HG03108 (cell line): ENCODE results near the gene SNHG17.
A peak's percentile ranks its signal among the peaks of the same experiment; 100 is the strongest.
"Not testable (repeated sequence)": the region's sequence is repeated elsewhere in the genome, so short reads cannot be mapped to it uniquely, and the experiment has no call there.

Source experiments
- ATAC-seq: cut with Tn5 transposase; IDR thresholded peaks from one replicate; pipeline ENCODE4 v1.9.1; 2021; ENCODE audit warnings: moderate library complexity; ENCODE audit not compliant: unreplicated experiment

SNHG17 gene

GRCh38 chr20:38447931-38448675 is 13.0 kb upstream of the SNHG17 start:
- no peak for ATAC-seq

GRCh38 chr20:38447251-38447661 is 12.1 kb upstream of the SNHG17 start:
- no peak for ATAC-seq

DNA sequence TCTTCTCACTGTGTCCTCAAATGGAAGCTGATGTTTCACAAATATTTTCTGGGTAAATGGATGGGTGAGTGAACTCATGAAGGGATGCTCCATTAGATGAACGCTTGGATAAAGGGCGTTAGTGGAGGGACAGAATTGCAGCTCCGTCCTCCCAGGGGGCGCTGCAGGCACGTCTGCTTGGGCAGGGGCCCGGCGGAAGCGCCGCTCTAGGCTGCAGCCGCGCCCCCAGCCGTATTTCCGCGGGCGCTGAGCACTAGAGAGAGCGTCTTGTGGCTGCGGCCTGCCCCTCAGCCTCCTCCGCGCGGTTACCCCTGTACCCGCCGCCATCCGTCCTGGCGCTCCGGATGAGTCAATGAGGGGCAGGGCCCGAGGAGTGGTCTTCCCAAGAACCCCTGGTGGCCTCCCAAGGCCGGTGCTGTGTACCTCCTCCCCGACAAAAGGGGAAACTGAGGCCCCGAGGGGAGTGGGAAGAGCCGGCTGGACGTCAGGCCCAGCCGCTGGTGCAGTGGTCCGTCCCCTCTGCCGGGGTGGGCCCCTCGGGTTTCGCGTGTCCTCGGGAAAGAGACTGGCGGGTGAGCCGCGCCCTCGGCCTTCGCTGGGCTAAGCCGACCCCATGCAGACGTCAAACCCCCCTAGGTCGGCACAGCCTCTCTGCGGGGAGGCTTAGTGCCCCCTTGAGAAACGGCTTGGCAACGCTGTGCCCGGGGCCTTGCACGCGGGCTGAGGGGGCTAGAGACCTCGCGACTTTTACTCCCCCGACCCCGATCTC is 11.5 kb upstream of the SNHG17 start:
- peak; percentile 69 for ATAC-seq

- no peak for ATAC-seq
These were observed 10.8 kb upstream of the SNHG17 start for GRCh38 chr20:38445901-38446425.

- ATAC-seq = no peak
These were observed 10.3 kb upstream of the SNHG17 start for GRCh38 chr20:38445381-38445796.

DNA sequence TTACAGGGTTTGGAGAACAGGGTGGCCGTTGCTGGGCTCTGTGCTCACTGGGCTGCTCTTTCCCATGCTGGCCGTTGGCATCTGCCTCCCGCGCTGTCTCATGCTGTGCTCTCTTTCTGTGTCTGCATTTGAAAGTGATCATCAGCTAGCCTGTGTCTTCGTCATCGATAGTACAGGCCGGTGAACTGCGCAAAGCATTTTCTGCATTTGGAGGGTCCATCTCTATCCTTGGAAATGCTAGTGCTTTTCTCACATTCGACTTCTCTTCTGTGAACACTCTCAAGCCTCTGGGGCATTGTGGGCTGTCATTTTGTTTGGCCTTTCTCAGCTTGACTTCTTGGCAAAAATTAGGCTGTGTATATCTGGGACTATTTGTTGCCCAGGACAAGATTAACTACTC is 6.8 kb upstream of the SNHG17 start:
- ATAC-seq = no peak

DNA sequence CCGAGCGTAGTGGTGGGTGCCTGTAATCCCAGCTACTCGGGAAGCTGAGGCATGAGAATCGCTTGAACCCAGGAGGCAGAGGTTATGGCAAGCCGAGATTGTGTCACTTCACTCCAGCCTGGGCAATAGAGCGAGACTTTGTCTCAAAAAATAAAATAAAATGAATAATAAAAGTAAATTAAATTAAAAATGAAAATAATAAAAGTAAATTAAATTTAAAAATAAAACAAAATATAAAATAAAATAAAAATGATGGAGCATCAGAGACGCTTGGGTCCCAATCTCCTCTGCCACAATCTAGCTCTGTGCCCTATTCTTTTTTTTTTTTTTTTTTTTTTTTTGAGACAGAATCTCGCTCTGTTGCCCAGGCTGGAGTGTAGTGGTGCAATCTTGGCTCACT is 6.0 kb upstream of the SNHG17 start:
- not testable (repeated sequence) for ATAC-seq

- ATAC-seq = no peak
These were observed 2.7 kb upstream of the SNHG17 start for GRCh38 chr20:38437796-38438195.

DNA sequence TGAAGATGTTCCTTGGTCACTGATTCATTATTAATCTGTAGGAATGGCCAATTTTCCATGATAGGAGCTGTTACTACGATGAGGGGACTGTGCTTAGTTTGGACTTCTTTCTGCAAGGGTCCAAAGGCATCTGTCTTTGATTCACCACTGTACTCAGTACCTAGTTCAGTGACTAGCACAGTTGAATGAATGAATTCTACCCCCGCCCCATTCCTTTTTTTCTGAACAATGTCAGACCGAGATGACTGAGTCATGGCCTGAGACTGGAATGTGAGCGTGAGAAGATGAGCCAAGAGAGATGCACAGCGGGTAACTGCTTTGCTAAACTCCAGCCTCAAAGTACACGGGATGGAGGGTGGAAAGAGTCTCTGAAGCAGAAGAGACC is 419 bp upstream of the SNHG17 start:
- no peak for ATAC-seq

- no peak for ATAC-seq
These were observed 807 bp downstream of the SNHG17 start for GRCh38 chr20:38434301-38434741.

DNA sequence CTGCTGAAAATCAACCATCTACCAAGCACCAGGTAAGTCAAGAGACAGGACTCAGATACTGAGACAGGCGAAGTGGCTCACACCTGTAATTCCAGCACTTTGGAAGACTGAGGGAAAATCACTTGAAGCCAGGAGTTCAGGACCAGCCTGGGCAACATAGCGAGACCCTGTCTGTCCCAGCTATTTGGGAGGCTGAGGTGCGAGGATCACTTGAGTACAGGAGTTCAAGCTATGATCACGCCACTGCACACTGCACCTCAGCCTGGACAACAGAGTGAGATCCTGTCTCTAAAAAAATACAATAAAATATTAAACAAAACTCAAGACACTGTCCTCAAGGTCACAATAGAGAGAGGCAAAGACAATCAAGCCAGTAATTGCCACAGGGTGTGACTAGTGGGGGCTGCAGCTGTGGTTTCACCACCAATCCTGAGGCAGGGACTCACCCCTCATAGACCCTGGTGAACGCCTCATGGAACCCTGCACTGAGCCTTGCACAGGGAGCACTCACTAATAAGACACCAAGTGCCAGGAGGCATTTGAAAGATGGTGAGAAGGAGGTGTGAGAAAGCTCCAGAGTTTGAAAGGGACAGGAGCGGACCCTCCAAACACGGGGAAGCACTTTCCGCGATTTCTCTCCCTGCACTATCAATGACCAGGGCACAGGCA is 1.7 kb downstream of the SNHG17 start:
- ATAC-seq = no peak

- not testable (repeated sequence) for ATAC-seq
These were observed 2.3 kb downstream of the SNHG17 start for GRCh38 chr20:38432870-38433269.

- ATAC-seq = no peak
These were observed 2.8 kb downstream of the SNHG17 start for GRCh38 chr20:38432292-38432691.

DNA sequence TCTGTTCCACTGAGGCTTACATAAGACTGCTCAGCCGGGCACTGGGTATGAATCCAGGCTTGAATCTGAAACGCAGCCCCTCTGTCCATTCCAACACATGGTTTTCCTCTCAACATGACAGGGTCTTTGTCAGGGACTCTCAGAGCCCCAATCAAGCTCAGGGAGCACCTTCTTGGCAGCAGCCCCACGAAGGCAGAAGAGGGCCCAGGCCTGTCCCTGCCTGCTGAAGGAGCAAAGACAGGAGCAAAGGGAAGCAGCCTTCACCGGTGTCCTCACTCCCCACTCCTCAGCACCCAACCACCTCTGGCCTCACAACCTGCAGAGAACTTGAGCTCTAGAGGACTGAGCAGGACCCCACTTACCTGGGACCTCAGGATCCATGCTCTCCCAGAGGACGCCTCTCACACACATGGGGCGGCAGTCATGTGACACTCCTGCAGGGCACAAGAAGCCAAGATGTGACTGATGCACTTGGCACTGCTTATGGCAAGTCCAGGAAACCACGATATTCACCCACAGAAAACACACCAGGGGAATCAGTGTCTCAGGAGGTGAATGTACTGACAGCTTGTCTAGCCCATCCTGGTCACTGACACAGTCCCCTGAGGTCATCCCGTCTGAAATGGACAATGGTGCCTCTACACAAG is 4.3 kb downstream of the SNHG17 start:
- no peak for ATAC-seq

GRCh38 chr20:38429301-38429700 is 5.8 kb downstream of the SNHG17 start:
- ATAC-seq = no peak

- ATAC-seq = no peak
These were observed 6.3 kb downstream of the SNHG17 start for GRCh38 chr20:38428800-38429199.

- no peak for ATAC-seq
These were observed 7.5 kb downstream of the SNHG17 start for GRCh38 chr20:38427655-38428023.

DNA sequence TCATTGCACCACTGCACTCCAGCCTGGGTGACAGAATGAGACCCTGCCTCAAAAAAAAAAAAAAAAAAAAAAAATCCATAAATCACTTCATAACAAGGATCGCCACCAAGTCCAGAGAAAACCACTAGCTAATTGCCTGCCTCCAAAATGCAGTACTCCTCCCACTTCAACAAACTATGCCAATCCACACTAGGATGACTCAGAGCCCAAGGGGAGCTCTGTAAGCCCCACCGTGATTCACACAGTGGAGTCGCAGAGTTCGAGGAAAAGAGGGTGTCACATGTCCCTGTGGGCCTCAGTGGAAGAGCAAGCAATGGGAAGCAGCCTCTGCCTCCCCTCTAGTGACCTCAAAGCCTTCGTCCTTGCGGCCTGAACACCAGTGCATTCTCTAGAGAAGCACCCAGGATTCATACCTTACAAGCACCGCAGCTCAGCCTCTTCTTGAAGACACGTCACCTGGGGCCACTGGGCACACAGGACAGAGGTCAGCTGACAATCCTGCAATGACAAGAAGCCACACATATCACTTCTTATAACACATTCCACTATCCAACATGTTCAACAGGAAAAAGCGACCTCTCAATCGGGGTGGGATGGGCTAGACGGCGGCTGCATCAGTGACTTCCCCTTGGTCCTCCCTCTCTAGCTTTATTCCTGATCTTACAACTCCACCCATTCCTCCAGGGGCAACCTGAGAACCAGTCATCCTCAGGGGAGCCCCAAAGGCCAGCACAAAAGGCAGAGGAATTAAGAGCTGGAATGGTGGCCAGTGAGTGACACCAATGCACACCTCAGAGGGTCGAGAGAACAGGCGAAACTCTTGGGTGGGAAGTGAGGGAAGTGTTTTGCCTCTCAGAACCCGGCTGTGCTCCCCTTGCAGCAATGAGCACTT is 8.9 kb downstream of the SNHG17 start:
- no peak for ATAC-seq

DNA sequence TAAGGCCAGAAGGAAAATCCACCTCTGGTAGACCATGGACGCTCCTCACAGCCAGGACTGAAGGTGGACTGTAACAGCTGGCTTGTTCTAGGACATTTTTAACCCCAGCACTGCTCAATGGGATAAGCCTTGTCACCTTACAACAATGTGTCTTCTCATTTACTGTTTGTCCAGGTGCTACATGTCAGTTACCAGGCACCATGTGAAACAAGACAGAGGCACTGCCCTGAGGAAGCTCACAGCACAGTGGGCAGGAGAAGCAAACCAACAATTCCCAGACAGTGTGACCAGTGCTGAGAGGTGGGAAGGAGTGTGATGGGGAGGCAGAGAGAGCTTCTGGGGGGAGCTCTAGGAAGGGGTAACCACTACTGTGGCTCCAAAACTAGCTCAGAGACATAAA is 10.7 kb downstream of the SNHG17 start:
- no peak for ATAC-seq

- ATAC-seq = no peak
These were observed 11.6 kb downstream of the SNHG17 start for GRCh38 chr20:38423541-38423940.
